GM18867 (cell line): Measurements from ENCODE around the gene VEGFA.

ENCODE experiments used
- ATAC-seq: cut with Tn5 transposase; IDR thresholded peaks from one replicate; pipeline ENCODE4 v1.9.1; 2021; ENCODE audit warnings: mild to moderate bottlenecking, moderate library complexity; ENCODE audit not compliant: unreplicated experiment

Gene VEGFA

DNA sequence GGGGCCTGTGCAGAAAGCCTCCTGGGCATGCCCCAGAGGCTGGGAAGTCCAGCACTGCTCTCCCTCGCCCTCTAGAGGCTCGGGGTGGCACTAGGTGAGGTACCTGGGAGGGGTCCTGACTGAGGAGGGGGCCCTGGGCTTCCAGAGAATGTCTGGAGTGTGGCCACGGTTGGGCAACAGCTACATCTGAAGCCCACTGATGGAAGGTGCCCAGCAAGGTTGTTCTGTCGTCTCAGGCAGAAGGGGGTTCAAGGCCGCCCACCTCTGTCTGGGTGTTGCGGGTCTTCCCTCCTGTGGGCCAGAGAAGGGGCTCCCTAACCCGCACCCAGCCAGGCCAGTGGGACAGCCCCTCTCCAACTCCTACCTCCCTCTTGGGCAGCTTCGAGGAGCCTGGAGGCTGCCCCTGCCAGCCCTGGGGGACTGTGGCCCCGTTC, 11.4 kb upstream of the VEGFA start:
- no peak for ATAC-seq

DNA sequence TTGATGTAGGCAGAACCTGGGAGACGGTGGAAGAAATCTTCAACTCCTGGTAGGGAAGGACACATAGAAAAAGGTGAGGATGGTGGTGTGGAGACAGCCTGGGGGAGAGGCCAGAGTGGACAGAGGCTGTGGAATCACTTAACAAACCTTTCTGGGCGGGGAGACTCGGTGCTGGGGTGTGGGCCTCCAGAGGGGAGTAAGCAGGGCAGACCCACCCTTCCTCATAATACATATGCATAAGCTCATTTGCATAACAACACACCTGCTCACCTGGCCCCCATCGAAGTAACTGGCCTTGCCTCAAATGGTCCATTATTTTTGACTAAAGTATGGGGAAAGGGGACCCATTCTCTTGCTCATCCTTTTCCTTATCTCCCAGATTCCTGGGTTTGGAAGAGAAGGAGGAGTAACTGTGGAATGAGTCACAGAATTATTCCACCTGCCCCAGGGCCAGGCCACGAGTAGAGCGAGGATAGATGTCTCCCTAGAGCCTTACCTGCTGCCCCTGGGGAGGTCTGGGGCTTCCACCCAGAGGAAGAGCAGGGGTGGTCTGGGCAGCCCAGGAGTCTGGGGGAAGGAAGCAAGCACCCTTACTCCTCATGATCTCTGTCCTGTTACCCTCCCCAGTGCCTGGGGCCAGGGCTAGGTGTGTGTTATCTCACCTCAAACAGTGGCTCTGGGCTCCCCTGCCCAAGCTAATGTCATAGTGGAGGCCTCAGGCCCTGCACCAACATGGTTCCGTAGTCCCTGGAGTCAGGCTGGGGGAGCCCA, 10.7 kb upstream of the VEGFA start:
- no peak for ATAC-seq

- ATAC-seq: no peak
Measured at GRCh38 chr6:43759907-43760206, 10.2 kb upstream of the VEGFA start.

- ATAC-seq: no peak
Measured at GRCh38 chr6:43760210-43761168, 9.5 kb upstream of the VEGFA start.

DNA sequence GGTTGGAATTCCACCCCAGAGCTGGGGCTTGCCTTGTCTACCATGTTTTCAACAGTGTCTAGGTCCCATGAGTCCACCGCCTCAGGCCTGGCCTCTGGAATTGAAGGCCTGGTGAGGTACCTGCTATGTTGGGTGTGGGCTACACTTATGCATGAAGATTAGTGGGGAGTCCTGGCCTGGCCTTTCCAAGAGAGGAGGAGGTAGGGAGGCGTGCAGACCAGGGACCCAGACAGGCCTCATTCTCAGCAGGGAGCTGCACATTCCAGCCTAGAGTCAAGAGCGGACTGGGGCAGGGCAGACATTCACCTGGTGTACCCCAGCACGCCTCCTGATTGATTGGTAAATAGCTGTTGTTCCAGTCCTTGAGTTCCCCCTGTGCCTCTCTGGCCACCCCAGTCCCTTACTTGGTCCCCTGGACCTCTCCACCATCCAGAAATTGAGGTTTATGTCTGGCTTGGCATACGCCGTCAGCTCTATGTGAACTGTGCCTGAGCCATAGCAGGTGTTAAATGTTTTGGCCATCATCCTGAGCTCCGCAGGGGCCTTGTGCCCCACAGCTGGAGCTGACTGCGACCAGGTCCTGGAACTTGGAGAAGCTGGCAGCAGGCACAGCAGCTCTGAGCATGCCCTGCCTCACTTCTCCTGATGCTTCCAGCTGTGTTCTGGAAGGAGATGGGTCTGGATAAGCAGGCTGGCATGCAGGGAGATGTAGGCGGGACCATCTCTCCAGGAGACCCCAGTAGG, 8.2 kb upstream of the VEGFA start:
- no peak for ATAC-seq

DNA sequence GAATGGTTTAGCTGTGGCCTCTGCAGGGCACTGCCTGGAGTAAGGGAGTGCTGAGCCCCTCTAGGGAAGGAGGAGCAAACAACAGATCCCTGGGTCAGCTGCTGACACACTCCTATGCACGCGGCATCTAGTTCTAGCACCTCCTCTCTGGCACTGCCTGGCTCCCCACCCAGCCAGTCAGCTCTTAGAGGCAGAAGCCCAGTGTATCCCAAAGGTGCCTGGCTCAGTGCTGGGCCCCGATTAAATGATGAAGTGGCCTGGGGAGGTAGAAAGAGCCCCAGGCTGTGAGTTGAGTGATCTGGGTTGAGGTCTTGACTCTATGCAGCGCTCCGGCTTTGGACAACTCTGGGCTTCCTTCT, 7.6 kb upstream of the VEGFA start:
- no peak for ATAC-seq

GRCh38 chr6:43762966-43763695, 6.9 kb upstream of the VEGFA start:
- ATAC-seq: no peak

GRCh38 chr6:43763812-43764522, 6.0 kb upstream of the VEGFA start:
- no peak for ATAC-seq

DNA sequence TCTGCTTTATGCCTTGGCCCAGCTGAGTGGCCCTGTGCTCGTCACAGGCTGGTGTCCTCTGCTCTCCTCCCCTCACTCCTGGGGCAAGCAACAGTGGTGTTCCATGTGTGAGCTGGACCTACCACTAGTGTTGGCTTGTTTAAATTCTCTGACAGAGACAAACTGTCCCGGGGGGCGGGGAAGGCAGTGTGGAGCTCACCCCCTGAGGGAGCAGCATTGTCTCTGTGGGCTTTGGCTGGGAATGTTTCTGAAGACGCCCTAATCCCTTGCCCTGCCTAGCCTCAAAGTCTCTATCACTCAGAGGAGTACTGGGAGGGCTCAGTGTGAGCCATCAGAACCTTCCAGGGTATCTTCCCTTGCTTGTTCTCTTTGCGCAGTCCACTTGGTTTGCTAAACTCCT, 5.2 kb upstream of the VEGFA start:
- ATAC-seq: no peak

- ATAC-seq: no peak
Measured at GRCh38 chr6:43765776-43766499, 4.1 kb upstream of the VEGFA start.

DNA sequence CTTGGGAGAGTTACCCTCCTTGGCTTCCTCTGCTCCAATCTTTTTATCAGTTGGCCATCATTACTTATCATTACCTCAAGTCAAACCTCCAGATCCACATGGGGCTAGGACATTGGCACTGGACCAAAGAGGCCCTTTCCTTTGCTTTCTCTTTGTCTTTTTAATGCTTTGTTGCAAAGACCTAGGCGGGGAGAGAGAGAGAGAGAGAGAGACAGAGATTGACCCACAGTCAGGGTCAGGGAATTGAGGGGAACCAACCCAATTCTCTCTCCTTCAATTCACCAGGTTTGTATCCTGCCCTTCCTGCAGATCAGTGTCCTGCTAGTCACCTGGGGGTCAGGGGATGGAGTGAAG, 3.5 kb upstream of the VEGFA start:
- ATAC-seq: no peak

- ATAC-seq: no peak
Measured at GRCh38 chr6:43766964-43767461, 3.0 kb upstream of the VEGFA start.

DNA sequence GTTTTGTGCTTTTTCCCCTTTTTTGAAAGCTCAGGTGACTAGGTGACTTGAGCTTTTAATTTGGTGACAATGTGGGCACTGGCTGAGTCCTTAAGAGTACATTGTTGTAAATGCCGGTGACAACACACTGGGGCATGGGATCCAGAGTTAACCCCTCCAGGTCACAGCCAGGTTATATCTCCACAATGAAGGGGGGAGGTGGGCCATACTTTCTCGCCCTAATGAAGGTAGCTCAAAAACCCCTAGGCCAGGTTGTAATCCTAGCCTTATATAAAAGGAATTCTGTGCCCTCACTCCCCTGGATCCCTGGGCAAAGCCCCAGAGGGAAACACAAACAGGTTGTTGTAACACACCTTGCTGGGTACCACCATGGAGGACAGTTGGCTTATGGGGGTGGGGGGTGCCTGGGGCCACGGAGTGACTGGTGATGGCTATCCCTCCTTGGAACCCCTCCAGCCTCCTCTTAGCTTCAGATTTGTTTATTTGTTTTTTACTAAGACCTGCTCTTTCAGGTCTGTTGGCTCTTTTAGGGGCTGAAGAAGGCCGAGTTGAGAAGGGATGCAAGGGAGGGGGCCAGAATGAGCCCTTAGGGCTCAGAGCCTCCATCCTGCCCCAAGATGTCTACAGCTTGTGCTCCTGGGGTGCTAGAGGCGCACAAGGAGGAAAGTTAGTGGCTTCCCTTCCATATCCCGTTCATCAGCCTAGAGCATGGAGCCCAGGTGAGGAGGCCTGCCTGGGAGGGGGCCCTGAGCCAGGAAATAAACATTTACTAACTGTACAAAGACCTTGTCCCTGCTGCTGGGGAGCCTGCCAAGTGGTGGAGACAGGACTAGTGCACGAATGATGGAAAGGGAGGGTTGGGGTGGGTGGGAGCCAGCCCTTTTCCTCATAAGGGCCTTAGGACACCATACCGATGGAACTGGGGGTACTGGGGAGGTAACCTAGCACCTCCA, 2.2 kb upstream of the VEGFA start:
- no peak for ATAC-seq

DNA sequence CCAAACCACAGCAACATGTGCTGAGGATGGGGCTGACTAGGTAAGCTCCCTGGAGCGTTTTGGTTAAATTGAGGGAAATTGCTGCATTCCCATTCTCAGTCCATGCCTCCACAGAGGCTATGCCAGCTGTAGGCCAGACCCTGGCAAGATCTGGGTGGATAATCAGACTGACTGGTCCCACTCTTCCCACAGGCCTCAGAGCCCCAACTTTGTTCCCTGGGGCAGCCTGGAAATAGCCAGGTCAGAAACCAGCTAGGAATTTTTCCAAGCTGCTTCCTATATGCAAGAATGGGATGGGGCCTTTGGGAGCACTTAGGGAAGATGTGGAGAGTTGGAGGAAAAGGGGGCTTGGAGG, 1.5 kb upstream of the VEGFA start:
- no peak for ATAC-seq

GRCh38 chr6:43768983-43769525, 957 bp upstream of the VEGFA start:
- no peak for ATAC-seq

DNA sequence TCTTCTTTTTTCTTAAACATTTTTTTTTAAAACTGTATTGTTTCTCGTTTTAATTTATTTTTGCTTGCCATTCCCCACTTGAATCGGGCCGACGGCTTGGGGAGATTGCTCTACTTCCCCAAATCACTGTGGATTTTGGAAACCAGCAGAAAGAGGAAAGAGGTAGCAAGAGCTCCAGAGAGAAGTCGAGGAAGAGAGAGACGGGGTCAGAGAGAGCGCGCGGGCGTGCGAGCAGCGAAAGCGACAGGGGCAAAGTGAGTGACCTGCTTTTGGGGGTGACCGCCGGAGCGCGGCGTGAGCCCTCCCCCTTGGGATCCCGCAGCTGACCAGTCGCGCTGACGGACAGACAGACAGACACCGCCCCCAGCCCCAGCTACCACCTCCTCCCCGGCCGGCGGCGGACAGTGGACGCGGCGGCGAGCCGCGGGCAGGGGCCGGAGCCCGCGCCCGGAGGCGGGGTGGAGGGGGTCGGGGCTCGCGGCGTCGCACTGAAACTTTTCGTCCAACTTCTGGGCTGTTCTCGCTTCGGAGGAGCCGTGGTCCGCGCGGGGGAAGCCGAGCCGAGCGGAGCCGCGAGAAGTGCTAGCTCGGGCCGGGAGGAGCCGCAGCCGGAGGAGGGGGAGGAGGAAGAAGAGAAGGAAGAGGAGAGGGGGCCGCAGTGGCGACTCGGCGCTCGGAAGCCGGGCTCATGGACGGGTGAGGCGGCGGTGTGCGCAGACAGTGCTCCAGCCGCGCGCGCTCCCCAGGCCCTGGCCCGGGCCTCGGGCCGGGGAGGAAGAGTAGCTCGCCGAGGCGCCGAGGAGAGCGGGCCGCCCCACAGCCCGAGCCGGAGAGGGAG, 580 bp downstream of the VEGFA start:
- peak; percentile 18 for ATAC-seq

- ATAC-seq: peak; percentile 26
Measured at GRCh38 chr6:43771210-43771857, 1.3 kb downstream of the VEGFA start.
